GM20000 (cell line): ENCODE measurements around the gene ABCB10.
"Not testable (repeated sequence)": the region's sequence is repeated elsewhere in the genome, so short reads cannot be mapped to it uniquely, and the experiment has no call there.

ENCODE experiments used
- DNase-seq: peaks from one replicate; pipeline ENCODE4 v3.0.0; 2012; ENCODE audit warnings: low spot score
- TF ChIP-seq, protein P1 (sequence below): IDR thresholded peaks from 2 replicates; pipeline ENCODE4 v1.5.1; 2012; ENCODE audit warnings: mild to moderate bottlenecking, control low read depth; ENCODE audit errors: extremely low read depth, missing control alignments

The ABCB10 gene

DNA sequence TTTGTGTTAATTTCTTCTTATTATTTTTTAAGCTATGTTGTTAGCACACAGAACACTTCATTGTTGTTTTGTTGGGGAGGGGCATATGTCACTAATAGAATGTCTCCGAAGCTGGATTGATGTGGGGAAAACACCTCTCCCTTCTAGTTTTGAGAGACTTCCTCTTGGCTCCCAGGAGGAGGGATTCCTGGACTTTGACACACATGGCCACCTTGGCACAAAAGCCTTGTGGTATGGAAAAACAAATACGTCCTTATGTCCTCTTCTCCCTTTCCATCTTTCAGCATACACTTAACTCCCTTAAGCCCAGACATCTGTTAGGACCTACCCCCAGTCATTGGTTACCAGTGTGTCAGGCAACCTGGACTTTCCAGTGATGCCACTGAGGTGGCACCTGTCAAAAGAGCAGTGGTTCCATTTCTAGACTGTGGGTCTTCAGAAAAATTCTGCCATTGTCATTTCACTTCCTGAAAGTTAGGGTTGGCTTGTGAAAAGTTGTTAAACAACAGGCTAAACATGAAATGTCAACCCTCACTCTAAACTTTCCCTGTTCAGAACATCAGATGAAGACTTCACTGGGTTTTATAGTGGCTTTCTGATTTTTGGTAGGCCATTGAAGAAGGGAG is 12.5 kb upstream of the ABCB10 start:
- TF ChIP-seq, protein P1, sequence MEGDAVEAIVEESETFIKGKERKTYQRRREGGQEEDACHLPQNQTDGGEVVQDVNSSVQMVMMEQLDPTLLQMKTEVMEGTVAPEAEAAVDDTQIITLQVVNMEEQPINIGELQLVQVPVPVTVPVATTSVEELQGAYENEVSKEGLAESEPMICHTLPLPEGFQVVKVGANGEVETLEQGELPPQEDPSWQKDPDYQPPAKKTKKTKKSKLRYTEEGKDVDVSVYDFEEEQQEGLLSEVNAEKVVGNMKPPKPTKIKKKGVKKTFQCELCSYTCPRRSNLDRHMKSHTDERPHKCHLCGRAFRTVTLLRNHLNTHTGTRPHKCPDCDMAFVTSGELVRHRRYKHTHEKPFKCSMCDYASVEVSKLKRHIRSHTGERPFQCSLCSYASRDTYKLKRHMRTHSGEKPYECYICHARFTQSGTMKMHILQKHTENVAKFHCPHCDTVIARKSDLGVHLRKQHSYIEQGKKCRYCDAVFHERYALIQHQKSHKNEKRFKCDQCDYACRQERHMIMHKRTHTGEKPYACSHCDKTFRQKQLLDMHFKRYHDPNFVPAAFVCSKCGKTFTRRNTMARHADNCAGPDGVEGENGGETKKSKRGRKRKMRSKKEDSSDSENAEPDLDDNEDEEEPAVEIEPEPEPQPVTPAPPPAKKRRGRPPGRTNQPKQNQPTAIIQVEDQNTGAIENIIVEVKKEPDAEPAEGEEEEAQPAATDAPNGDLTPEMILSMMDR, result no peak
- DNase-seq, result no peak

DNA sequence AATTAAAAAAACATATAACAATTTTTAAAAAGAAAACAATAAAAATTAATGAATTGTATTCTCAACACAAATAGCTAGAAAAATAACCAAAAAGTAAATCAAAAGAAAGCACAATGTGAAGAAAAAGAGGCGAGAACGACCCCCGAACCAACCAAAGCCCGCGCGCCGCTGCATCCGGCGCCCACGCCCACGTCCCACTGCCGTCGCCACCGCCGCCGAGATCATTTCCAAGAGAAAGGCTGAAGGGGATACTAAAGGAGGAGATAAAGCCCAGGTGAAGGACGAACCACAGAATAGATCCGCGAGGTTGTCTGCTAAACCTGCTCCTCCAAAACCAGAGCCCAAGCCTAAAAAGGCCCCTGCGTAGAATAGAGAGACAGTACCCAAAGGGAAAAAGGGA is 11.8 kb upstream of the ABCB10 start:
- no peak for DNase-seq
- TF ChIP-seq, protein P1, result no peak

DNA sequence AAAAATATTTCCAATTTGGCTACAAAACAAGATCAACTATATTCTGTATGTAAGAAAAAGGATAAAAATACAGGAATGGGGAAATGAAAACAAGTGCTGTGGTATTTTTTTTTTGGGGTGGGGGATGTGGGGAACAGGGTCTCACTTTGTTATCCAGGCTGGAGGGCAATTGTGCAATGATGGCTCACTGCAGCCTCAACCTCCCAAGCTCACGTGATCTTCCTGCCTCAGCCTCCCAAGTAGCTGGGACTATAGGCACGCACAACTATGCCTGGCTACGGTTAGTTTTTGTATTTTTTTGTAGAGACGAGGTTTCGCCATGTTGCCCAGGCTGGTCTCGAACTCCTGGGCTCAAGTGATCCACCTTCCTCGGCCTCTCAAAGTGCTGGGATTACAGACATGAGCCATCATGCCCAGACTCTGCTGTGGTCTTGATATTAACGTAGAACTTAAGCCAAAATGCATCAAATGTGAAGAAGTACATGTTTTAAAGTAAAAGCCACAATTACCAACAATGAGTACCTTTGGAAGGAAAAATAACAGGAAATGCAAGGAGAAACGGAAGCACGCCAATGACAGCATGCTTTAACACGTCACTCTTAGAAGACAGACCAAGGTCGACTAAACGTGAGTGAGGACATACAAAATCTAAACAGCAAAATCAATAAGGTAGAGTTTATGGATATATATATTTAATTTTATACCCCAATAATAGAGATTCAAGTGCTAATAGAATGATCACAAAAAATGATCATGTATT is 8.8 kb upstream of the ABCB10 start:
- no peak for DNase-seq
- TF ChIP-seq, protein P1, result no peak

DNA sequence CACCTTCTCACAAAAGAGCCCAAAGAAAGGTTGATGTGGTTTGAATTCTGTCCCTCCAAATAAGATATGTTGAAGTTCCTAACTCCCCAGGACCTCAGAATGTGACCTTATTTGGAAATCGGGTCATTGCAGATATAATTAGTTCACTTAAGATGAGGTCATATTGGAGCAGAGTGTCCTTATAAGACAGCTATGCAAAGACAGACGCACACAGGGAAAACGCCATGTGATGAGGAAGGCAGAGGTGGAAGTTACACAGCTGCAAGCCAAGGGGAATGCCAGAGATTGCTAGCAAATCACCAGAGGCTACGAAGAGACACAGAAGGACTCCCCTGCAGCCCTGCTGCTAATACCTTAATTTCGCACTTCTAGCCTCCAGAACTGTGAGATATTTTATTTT is 5.2 kb upstream of the ABCB10 start:
- TF ChIP-seq, protein P1, result no peak
- DNase-seq, result no peak

DNA sequence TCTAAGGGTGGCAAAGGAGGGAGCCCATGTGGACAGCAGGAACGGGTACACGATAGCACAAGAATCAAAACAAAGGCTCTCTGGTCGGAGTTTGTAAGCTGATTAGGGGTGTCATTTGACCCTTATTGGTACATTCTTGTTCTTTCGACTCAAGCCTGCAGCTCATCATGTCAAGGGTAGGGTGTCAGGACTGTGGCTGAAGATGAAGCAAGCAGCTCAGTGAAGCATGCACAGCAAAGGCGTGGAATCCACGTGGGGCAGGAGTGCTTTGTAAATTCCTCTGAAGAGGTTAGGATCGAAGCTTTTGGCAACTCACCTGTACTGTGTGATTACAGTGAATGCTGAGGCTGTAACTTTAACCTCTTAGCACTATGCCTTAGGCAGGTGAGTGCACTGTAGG is 4.7 kb upstream of the ABCB10 start:
- no peak for DNase-seq
- TF ChIP-seq, protein P1, result no peak

DNA sequence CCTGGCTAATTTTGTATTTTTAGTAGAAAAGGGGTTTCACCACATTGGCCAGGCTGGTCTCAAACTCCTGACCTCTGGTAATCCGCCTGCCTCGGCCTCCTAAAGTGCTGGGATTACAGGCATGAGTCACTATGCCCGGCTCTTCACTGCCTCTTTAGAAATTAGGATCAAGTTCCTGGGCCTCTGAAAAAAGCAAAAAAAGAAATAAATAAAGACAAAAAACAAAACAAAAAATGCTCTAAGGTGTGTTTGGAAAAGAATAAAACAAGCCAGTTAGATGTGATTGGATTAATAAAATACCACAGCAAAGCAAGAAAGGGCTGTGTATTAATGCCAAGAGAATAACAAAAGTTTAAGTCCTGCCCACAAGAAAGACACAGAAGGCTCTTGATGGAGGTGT is 4.2 kb upstream of the ABCB10 start:
- no peak for DNase-seq
- TF ChIP-seq, protein P1, result no peak

DNA sequence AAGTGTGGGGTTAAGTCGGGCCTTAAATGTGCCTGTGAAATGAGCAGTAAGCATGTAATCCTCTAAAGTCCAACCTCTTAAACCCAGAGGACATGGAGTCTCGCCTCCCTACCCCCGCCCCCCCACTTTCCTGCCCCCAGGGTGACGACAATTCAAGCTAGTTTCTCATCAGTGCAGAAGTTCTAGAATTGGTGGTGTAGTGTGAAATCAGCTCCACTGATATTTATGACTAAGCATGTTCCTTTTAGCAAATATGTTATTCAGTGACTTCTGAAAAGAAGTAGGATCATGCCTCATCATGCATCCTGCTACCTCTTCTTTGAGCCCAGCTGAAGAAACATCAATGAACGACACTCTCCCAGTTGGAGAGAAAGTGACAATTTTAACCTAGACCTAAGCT is 2.6 kb upstream of the ABCB10 start:
- DNase-seq, result no peak
- TF ChIP-seq, protein P1, result no peak

DNA sequence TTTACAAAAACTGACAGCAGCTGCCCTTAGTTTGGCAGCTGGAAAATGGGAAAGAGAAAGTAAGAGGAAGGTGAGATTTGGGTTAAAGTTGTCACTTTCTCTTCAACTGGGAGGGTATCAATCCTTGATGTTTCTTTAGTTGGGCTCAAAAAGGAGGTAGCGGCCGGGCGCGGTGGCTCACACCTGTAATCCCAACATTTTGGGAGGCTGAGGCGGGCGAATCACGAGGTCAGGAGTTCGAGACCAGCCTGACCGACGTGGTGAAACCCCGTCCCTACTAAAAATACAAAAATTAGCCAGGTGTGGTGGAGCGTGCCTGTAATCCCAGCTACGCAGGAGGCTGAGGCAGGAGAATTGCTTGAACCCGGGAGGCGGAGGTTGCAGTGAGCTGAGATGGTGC is 1.6 kb upstream of the ABCB10 start:
- not testable (repeated sequence) for DNase-seq

DNA sequence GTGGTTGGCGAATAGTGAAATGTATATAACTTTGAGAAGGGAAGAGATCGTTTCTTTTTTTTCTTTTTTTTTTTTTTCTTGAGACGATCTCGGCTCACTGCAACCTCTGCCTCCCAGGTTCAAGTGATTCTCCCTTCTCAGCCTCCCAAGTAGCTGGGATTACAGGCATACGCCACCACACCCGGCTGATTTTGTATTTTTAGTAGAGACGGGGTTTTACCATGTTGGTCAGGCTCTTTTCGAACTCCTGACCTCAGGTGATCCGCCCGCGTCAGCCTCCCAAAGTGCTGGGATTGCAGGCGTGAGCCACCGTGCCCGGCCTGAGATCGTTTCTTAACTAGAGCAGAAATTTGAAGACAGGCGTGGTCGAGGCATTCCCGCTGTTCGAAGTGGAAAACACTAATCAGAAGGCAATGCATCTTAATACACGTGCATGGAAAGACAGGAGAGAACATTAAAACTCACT is 862 bp upstream of the ABCB10 start:
- DNase-seq, result not testable (repeated sequence)
